Mammary epithelial cell (primary cell): ENCODE results near the gene IL13.

Experiments
- CTCF ChIP-seq, 2 donors: IDR thresholded peaks in 1 of 2; conservative IDR thresholded peaks in 1 of 2; 2 replicates each; pipeline ENCODE4 v1.5.1; 2011 to 2012; ENCODE audit warnings: inconsistent platforms in 2 of 2, low read length in 2 of 2, mild to moderate bottlenecking in 2 of 2, control low read depth in 1 of 2, low read depth in 1 of 2; ENCODE audit not compliant: insufficient read depth in 1 of 2; ENCODE audit errors: extremely low read depth in 1 of 2
- EZH2 ChIP-seq: IDR thresholded peaks from 2 replicates; pipeline ENCODE4 v1.6.1; 2012; ENCODE audit warnings: low read length, inconsistent platforms, borderline replicate concordance

GRCh38 chr5:132704875-132705274 is 46.9 kb downstream of the IL13 start:
- TF ChIP-seq EZH2 (no peak), CTCF (conservative IDR thresholded peaks at IDR 0.05 in 1 of 2, IDR thresholded peaks at IDR 0.05 in 1 of 2; ENCODE audit: extremely low read depth in 1 of 2, insufficient read depth in 1 of 2, low read depth in 1 of 2, low read length in 2 of 2) (no peak)
